ENCODE measurements around the gene DPP6.

DNA sequence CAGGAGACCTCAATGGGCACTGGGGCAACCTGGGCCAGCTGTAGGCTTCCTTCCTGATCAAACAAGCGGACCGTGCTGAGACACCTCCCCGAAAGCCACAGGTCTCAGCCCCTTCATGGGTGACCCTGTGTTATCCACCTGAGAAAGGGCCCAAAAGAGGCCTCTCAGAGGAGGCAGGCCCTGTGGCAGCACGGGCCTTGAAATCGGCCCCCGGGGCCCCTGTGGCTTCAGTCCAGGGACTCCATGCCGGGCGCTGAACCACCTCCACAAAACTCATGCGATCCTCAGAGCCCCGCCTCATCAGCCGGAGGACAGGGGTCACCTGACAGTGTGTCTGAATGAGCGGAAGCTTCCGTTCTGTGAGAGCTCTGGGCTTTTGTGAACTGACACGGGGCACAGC lies 643.6 kb downstream of the DPP6 start:
- TF ChIP-seq, protein P1, sequence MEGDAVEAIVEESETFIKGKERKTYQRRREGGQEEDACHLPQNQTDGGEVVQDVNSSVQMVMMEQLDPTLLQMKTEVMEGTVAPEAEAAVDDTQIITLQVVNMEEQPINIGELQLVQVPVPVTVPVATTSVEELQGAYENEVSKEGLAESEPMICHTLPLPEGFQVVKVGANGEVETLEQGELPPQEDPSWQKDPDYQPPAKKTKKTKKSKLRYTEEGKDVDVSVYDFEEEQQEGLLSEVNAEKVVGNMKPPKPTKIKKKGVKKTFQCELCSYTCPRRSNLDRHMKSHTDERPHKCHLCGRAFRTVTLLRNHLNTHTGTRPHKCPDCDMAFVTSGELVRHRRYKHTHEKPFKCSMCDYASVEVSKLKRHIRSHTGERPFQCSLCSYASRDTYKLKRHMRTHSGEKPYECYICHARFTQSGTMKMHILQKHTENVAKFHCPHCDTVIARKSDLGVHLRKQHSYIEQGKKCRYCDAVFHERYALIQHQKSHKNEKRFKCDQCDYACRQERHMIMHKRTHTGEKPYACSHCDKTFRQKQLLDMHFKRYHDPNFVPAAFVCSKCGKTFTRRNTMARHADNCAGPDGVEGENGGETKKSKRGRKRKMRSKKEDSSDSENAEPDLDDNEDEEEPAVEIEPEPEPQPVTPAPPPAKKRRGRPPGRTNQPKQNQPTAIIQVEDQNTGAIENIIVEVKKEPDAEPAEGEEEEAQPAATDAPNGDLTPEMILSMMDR (conservative IDR thresholded peaks at IDR 0.05; ENCODE audit: low read length) = no peak
- TF ChIP-seq EZH2phosphoT487 (IDR thresholded peaks at IDR 0.05; ENCODE audit: borderline replicate concordance, low read depth, low read length) = no peak
